ENCODE data around the gene GASK1A. TPM values are rescaled to one million over a fixed set of nuclear protein-coding genes. Genes with fewer than 3 reads are reported as not detected.

The GASK1A gene
- total RNA-seq, 2 experiments from 2014 or later, result 0.28 TPM; not detected in 1

DNA sequence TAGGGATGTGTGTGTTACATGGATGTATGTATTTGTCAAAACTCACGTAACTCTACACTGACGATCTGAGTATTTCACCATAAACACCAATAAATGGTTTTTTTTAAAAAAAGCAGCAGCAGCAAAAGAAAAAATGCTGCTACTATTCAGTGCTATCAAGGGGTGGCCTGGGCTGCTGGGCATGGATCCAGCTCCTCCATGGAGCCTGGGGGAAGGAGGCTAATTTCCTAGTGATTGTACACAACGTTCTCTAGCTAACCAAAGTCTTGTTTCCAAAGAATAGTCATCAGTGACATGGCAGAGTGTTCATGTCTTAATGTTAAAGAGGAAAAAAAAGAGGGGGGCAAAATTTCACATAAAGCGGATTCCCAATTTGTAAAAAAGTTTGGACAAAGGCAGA lies 97.7 kb downstream of the GASK1A start:
- Histone ChIP-seq H3K27ac (ENCODE audit: low read depth in 1 of 2, low read length in 2 of 2) (no peak overlapping the region), H3K4me1 (ENCODE audit: insufficient read depth, low read length) (no peaks in the 10 kb centered on the region), H3K36me3 (ENCODE audit: insufficient read depth, low read length) (peaks cover 22% of the 10 kb centered on the region), H3K27me3 (ENCODE audit: control insufficient read depth in 1 of 2, insufficient read depth in 2 of 2, low read length in 2 of 2) (no peaks in the 10 kb centered on the region), H3K4me3 (ENCODE audit: low read length) (no peak overlapping the region), H3K9me3 (ENCODE audit: control insufficient read depth in 1 of 2, insufficient read depth in 1 of 2, low read length in 2 of 2) (peaks cover 0 to 15% of the 10 kb centered on the region in 2 experiments)
- intact Hi-C loops (cut with DNase I, micrococcal nuclease), result no loop called here
- H3K9me3 Mint-ChIP-seq, result no peaks in the 10 kb centered on the region
- TF ChIP-seq, protein P1, sequence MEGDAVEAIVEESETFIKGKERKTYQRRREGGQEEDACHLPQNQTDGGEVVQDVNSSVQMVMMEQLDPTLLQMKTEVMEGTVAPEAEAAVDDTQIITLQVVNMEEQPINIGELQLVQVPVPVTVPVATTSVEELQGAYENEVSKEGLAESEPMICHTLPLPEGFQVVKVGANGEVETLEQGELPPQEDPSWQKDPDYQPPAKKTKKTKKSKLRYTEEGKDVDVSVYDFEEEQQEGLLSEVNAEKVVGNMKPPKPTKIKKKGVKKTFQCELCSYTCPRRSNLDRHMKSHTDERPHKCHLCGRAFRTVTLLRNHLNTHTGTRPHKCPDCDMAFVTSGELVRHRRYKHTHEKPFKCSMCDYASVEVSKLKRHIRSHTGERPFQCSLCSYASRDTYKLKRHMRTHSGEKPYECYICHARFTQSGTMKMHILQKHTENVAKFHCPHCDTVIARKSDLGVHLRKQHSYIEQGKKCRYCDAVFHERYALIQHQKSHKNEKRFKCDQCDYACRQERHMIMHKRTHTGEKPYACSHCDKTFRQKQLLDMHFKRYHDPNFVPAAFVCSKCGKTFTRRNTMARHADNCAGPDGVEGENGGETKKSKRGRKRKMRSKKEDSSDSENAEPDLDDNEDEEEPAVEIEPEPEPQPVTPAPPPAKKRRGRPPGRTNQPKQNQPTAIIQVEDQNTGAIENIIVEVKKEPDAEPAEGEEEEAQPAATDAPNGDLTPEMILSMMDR (IDR thresholded peaks at IDR 0.05), result no peak
- ChIA-PET CTCF (no interaction called here), POLR2A (no interaction called here)
- no peak for DNase-seq
- no peak overlapping the region for H3K4me3 Mint-ChIP-seq
- no peaks in the 10 kb centered on the region for H3K4me1 Mint-ChIP-seq (ENCODE audit: low read depth)
- no peak for ATAC-seq (ENCODE audit: poor library complexity)
- no peak overlapping the region for H3K27ac Mint-ChIP-seq
- H3K27me3 Mint-ChIP-seq, result no peaks in the 10 kb centered on the region
- peaks cover 45% of the 10 kb centered on the region for H3K36me3 Mint-ChIP-seq (ENCODE audit: low read depth)

DNA sequence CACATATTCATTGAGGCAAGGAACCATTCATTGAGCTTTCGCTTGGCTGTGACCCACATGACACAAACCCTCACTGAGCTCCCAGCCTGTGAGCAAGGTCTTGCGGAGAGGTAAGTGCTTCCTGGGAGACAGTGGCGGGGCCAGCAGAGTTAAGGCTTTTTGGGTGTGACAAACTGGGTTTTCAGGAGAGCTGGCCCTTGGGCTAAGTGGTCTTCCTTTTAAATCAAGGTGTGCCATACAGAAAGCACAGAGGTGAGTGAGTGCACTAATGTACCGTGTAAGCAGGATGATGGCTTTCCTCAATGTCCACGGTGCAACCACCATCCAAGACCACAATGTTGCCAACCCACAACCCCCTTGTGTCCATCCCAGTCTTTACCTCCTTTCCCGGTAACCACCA lies 98.2 kb downstream of the GASK1A start:
- Mint-ChIP-seq H3K4me1 (ENCODE audit: low read depth) (no peaks in the 10 kb centered on the region), H3K27ac (no peak overlapping the region), H3K4me3 (no peak overlapping the region), H3K36me3 (ENCODE audit: low read depth) (peaks cover 46% of the 10 kb centered on the region), H3K9me3 (no peaks in the 10 kb centered on the region), H3K27me3 (no peaks in the 10 kb centered on the region)
- DNase-seq (no peak), ATAC-seq (ENCODE audit: poor library complexity) (no peak)
- TF ChIP-seq, protein P1 (IDR thresholded peaks at IDR 0.05), result no peak
- no peaks in the 10 kb centered on the region for H3K4me1 ChIP-seq (ENCODE audit: insufficient read depth, low read length)
- intact Hi-C loops (cut with DNase I, micrococcal nuclease), result no loop called here
- POLR2A ChIA-PET, result no interaction called here
- H3K27me3 ChIP-seq (ENCODE audit: control insufficient read depth in 1 of 2, insufficient read depth in 2 of 2, low read length in 2 of 2), result no peaks in the 10 kb centered on the region
- H3K36me3 ChIP-seq (ENCODE audit: insufficient read depth, low read length), result peaks cover 23% of the 10 kb centered on the region
- H3K9me3 ChIP-seq (ENCODE audit: control insufficient read depth in 1 of 2, insufficient read depth in 1 of 2, low read length in 2 of 2), result peaks cover 0 to 16% of the 10 kb centered on the region in 2 experiments
- no peak overlapping the region for H3K4me3 ChIP-seq (ENCODE audit: low read length)
- H3K27ac ChIP-seq (ENCODE audit: low read depth in 1 of 2, low read length in 2 of 2), result no peak overlapping the region
- CTCF ChIA-PET, result no interaction called here

DNA sequence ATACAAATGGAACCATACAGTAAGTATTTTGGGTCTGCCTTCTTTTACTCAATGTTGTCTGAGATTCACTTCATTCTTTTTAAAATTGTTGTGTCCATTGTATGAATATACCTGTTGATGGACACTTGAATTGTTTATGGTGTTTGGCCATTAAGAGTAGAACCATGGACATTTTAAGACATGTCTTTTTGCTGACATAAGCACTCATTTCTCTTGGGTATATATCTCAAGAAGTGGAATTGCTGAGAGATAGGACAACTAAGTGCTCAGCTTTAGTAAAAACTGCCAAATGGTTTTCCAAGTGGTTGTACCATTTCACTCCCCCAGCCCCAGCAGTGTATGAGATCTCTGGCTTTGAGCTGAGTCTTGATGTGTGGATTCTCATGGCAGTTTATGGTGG lies 98.6 kb downstream of the GASK1A start:
- Mint-ChIP-seq H3K27ac (no peak overlapping the region), H3K9me3 (no peaks in the 10 kb centered on the region), H3K36me3 (ENCODE audit: low read depth) (peaks cover 51% of the 10 kb centered on the region), H3K4me3 (no peak overlapping the region), H3K27me3 (no peaks in the 10 kb centered on the region), H3K4me1 (ENCODE audit: low read depth) (no peaks in the 10 kb centered on the region)
- Histone ChIP-seq H3K4me1 (ENCODE audit: insufficient read depth, low read length) (no peaks in the 10 kb centered on the region), H3K27me3 (ENCODE audit: control insufficient read depth in 1 of 2, insufficient read depth in 2 of 2, low read length in 2 of 2) (no peaks in the 10 kb centered on the region), H3K27ac (ENCODE audit: low read depth in 1 of 2, low read length in 2 of 2) (no peak overlapping the region), H3K9me3 (ENCODE audit: control insufficient read depth in 1 of 2, insufficient read depth in 1 of 2, low read length in 2 of 2) (peaks cover 0 to 19% of the 10 kb centered on the region in 2 experiments), H3K36me3 (ENCODE audit: insufficient read depth, low read length) (peaks cover 27% of the 10 kb centered on the region), H3K4me3 (ENCODE audit: low read length) (no peak overlapping the region)
- ATAC-seq (ENCODE audit: poor library complexity) (no peak), DNase-seq (no peak)
- TF ChIP-seq, protein P1 (IDR thresholded peaks at IDR 0.05), result no peak
- POLR2A ChIA-PET, result no interaction called here
- intact Hi-C loops (cut with DNase I, micrococcal nuclease), result no loop called here
- CTCF ChIA-PET, result no interaction called here
